Measurements from ENCODE around the gene NCAPD2.

- TF ChIP-seq CTCF (conservative IDR thresholded peaks at IDR 0.05) (no peak), EZH2 (IDR thresholded peaks at IDR 0.05; ENCODE audit: low read depth) (no peak)
Measured at GRCh38 chr12:6489449-6489848, 4.5 kb upstream of the NCAPD2 start.
